HFF-Myc (cell line): Measurements from ENCODE around the gene OBI1.
A peak's percentile ranks its signal among the peaks of the same experiment; 100 is the strongest.

Source experiments
- DNase-seq: peaks from one replicate; pipeline ENCODE4 v3.0.0-alpha.2; 2011; ENCODE audit warnings: low read depth; ENCODE audit errors: extremely low read depth
- H3K4me3 ChIP-seq: replicated peaks from 2 replicates; pipeline ENCODE4 v1.5.1; 2011; ENCODE audit warnings: low read depth, mild to moderate bottlenecking, control low read depth, low read length
- TF ChIP-seq, protein P1 (sequence below): IDR thresholded peaks from 2 replicates; pipeline ENCODE4 v1.5.1; 2012; ENCODE audit warnings: mild to moderate bottlenecking, low read depth, low read length, control low read depth; ENCODE audit errors: missing control alignments

The OBI1 gene, protein sequence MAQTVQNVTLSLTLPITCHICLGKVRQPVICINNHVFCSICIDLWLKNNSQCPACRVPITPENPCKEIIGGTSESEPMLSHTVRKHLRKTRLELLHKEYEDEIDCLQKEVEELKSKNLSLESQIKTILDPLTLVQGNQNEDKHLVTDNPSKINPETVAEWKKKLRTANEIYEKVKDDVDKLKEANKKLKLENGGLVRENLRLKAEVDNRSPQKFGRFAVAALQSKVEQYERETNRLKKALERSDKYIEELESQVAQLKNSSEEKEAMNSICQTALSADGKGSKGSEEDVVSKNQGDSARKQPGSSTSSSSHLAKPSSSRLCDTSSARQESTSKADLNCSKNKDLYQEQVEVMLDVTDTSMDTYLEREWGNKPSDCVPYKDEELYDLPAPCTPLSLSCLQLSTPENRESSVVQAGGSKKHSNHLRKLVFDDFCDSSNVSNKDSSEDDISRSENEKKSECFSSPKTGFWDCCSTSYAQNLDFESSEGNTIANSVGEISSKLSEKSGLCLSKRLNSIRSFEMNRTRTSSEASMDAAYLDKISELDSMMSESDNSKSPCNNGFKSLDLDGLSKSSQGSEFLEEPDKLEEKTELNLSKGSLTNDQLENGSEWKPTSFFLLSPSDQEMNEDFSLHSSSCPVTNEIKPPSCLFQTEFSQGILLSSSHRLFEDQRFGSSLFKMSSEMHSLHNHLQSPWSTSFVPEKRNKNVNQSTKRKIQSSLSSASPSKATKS

GRCh38 chr13:78658630-78659449 is at the start of gene OBI1:
OBI1 (minus strand) TSS chr13:78659155; CDS start chr13:78659120, 35 bp downstream.
- H3K4me3 ChIP-seq, result peak within 1 kb of the TSS; percentile 71
- DNase-seq, result peak; percentile 46
- TF ChIP-seq, protein P1, sequence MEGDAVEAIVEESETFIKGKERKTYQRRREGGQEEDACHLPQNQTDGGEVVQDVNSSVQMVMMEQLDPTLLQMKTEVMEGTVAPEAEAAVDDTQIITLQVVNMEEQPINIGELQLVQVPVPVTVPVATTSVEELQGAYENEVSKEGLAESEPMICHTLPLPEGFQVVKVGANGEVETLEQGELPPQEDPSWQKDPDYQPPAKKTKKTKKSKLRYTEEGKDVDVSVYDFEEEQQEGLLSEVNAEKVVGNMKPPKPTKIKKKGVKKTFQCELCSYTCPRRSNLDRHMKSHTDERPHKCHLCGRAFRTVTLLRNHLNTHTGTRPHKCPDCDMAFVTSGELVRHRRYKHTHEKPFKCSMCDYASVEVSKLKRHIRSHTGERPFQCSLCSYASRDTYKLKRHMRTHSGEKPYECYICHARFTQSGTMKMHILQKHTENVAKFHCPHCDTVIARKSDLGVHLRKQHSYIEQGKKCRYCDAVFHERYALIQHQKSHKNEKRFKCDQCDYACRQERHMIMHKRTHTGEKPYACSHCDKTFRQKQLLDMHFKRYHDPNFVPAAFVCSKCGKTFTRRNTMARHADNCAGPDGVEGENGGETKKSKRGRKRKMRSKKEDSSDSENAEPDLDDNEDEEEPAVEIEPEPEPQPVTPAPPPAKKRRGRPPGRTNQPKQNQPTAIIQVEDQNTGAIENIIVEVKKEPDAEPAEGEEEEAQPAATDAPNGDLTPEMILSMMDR, result no peak

GRCh38 chr13:78701383-78701782 is 42.4 kb upstream of the OBI1 start:
- H3K4me3 ChIP-seq, result no peak overlapping the region
- DNase-seq, result no peak
- TF ChIP-seq, protein P1, result no peak

GRCh38 chr13:78700121-78700910 is 41.4 kb upstream of the OBI1 start:
- DNase-seq, result no peak
- no peak overlapping the region for H3K4me3 ChIP-seq
- TF ChIP-seq, protein P1, result no peak

DNA sequence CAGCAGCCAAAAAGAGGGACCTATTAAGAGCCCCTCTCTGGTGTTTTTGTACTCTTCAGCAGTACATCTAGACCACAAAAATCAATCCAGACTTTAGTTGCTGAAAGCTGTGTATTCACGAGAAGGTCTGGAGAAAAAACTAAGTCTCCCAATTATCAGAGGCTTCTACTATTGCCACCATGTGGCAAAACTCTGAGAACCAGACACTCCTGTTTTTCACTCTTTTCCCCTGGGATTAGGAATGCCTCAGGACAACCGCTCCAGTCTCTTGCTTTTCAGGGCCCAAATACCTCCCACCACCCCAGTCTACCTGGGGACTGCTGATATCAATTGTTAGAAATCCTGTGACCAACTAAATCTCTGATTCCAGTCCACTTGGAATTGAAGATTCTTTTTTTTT is 30.1 kb upstream of the OBI1 start:
- no peak for DNase-seq
- TF ChIP-seq, protein P1, result no peak
- no peak overlapping the region for H3K4me3 ChIP-seq

DNA sequence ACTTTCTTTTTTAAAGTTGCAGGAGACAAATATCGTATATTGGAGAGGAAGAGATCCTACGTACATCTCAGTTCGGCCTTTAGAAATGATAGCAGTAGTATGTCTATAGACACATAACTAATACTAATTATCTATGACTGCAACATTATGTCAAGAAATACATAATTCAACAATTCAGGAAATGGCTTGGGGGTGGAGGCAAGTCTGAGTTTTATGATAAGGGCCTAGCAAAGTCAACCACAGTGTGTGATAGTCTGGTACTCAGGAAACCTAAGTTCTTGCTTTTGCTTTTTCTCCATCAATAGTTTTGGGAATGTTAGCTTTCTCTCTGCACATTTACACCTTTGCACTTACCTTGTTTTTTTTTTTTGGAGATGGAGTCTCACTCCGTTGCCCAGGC is 27.5 kb upstream of the OBI1 start:
- TF ChIP-seq, protein P1, result no peak
- no peak for DNase-seq
- H3K4me3 ChIP-seq, result no peak overlapping the region

GRCh38 chr13:78680576-78681350 is 21.8 kb upstream of the OBI1 start:
- no peak overlapping the region for H3K4me3 ChIP-seq
- no peak for DNase-seq
- TF ChIP-seq, protein P1, result no peak
